NOMO-1 (cell line): ENCODE measurements around the gene CBLIF.
"Not testable (repeated sequence)": the region's sequence is repeated elsewhere in the genome, so short reads cannot be mapped to it uniquely, and the experiment has no call there.

Experiments
- DNase-seq, 2 experiments: peaks; one replicate each; lab custom pipeline; 2025; ENCODE audit not compliant: unreplicated experiment in 2 of 2; lab: John Stamatoyannopoulos, UW

The CBLIF gene

DNA sequence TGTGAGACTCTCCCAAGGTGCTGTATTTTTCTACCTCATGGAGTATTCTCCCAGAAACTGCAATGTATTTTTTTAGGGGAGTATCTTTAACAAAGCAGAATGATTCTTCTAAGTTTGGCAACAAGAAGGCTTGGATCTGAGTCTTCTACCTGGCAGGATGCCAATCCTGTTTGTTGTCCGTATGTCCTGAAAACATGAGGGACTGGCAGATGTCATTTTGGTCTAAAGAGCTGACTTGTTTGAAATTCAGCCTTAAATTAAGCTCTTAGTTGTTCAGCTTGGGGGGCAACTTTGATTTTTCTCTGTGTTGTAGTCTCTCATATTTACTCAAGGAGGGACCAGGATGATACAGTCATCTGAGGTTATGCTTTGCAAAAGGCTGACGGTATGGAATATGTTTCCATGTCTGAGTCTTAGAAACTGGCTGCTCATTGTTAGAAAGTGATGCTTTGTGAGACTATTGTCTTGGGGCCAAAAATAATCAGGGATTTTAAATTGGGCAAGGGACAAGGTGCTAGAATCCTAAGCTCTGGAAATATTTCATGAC is 44.1 kb downstream of the CBLIF start:
- no peak for DNase-seq

DNA sequence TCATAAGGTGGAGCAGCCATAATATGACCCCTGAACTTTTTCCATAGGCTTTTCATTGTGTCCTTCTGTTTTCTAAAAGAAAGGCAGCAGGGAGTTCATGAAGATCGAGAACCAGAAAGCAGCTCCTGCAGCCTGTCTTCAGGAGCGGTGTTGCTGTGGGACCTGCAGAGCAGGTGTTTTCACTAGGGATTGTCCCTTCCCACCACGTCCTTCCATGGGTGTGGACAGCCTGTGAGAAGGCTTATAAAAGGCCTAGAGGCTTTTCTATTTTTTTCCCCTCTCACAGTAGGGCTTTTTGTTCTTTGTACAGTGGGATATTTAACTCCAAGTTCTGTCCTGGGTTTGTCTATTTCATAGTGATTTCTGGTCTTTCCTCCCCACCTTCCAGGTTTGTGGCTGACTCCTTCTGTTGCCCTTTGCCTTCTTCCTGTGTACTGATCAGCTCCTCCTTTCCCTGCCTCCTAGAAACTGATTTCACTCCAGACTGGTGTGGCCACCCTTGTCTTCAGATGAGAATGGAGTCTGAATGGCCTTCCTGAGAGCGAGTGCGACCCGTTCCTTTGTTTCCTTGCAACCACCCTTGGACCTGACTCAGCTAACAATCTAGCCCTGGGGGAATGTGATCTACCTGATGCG is 44.8 kb downstream of the CBLIF start:
- DNase-seq = no peak

DNA sequence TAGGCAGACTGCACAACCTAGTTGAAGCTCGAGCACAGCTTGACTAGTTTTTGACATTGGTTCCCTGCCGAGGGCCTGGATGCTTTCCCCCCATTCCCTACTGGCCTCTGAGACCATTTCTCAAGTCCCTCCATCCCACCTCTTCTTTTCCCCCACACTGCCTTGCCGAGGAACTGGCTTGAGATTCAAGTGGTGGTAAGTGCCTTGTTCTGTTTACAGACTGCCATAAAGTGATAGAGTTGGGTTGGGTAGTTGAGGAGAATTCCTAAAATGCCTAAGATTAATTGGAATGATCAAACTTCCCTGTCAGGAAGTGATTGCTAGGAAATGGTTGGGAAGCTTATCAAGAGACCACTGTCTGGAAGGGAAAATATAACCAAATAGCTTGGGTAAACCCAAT is 50.9 kb downstream of the CBLIF start:
- DNase-seq = no peak

DNA sequence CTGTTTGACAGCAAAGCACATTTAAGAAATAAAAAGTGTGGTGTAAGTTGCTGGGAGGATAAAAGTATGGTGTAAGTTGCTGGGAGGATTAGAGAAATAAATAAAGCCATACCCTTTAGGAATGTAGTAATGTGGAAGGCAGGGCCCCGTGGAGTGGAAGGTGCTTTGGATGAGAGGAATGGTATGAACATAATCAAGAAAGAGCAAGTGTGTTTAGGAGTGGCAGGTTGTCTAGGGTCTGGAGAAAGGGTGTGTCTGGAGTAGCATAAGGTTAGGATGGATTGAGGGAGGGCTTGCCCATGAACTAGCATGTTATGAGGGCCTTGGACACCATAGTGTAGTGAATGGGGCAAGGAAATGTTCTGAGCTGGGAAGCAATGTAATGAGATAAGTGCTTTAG is 52.8 kb downstream of the CBLIF start:
- DNase-seq = no peak

DNA sequence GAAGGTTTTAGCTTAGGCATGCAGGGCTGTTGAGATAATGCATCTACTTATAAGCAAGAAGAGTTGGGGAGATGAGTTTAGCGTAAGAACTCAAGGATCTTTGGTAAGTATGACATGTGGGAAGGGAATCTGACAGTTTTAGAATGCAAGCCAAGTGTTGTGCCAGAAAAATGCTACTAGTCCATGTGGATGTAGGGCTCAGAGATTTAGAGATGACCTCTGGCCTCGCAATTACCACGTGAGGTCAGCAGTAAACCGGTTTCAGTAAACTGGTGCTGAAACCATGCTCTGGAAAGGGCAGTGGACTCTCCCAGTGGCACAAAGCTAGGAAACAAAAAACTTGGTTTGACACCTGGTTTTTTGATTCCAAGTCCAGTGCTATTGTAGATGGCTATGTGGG is 53.7 kb downstream of the CBLIF start:
- DNase-seq = no peak

DNA sequence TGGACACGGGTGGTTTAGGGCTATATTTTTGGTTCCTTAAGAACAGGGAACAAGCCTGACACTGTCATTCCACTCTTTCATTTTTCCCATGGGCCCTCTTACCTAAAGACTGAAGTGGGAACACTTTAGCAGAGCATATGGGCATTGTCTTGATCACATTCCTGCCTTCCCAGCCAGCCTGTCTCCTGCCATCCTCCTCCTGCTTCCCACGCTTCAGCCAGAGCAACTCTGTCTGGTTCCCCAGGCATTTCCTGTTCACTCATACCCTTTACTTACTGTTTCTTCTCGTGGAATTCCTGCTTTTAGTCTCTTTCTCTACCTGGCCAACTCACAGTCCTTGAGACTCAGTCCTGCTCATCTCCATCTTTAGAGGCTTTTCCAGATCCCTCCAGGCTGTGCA is 57.5 kb downstream of the CBLIF start:
- no peak for DNase-seq

DNA sequence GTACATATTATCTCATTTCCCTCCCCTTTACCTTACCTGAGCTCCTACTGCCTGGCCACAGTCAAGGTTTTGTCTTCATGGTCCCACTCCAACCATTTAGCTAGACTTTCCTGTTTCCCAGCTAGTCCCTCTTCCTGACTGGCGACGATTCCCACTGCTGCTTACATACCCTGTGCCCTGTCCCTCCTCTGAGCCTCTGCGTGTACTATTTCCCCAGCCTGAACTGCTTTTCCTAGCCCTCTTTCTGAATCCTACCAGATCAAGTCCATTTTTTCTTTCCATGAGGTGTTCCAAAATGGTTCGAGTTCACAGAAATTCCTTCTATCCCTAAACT is 58.1 kb downstream of the CBLIF start:
- no peak for DNase-seq

DNA sequence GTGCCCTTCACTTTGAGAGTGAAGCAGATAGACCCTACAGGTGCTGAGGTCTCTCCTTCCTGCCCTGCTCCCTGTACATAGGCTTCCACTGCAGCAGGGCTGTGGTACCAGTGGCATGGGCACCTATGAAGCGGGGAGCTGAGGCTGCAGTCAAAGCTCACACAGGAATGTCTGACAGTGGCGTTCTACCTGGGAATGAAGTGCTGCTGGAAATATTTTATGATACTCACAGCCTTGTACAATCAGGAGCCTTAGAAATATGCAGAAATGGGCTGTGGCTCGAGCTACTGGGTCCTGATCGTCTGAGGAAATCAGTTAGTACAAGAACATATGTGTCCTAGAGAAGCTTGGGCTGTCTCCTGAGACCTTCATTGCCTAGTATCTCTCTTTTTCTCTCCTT is 59.5 kb downstream of the CBLIF start:
- DNase-seq = no peak

DNA sequence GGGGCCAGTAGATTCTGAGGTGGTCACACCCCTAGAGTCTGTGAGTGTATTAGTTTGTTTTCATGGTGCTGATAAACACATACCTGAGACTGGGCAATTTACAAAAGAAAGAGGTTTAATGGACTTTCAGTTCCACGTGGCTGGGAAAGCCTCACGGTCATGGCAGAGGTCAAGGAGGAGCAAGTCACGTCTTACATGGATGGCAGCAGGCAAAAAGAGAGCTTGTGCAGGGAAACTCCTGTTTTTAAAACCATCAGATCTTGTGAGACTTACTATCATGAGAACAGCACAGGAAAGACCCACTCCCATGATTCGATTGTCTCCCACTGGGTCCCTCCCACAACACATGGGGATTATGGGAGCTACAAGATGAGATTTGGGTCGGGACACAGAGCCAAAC is 60.9 kb downstream of the CBLIF start:
- DNase-seq = not testable (repeated sequence)

DNA sequence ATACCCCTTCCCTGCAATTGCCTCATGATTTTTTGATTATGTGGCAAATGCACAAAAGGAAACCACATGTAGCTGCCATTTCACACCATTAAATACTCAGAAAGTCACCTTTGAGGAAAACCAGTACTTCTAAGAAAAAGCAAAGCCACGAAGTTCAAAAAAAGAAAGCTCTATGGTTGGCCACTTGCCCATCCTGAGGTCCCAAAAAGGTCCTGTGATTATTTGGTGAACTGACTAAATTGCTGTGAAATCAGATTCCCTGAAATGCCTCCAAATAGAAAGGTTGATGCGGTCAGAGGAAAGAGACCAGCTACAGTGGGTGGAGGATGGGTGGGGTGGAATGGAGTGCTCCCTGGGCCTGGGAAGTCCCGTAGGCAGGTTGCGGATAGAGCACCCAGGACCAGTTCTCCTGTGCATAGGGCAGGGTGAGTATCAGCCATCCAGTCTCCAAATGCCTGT is 61.6 kb downstream of the CBLIF start:
- no peak for DNase-seq

DNA sequence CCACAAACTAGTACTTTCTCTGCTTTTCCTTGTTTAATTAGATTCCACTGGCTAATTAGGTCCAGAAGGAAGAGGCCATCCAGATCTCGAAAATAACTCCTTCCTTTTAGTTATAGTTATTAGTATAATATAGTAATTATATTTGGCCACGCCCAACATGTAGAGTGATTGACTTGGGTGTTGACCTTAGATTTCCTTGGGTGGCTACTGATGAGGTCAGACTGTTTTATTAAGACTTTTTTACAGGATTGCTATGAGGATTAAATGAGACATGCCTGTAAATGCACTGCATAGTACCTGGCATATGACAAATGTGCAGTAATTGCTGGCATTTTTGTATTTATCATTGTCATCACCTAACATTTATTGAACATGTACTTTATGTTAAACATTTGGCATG is 63.2 kb downstream of the CBLIF start:
- DNase-seq = no peak

DNA sequence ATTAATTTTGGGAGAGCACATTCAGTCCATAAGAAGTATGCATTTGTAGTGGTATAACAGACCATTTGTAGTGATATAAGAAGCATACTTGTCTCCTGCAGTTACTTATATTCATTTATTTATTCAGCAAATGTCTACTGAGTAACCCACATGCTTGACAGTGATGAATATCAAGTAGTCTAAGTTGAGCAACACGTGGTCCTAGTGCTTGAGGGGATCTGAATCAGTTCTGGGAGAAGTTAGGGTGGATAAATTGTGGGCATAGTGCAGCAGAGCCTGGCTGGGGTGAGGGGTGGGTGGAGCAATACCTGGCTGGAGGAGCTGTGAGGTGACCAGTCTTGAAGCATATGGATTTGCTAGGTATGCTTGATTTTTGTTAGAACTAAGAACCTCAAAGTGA is 65.8 kb downstream of the CBLIF start:
- no peak for DNase-seq
